HL-60 (cell line): Measurements from ENCODE around the gene LIN7A.

Experiments used
- DNase-seq, 2 experiments: peaks; one replicate each; pipeline ENCODE4 v3.0.0-alpha.2; 2010 to 2020; ENCODE audit warnings: low read depth in 1 of 2, low spot score in 1 of 2
- H3K27ac ChIP-seq: fragments of 250-450 bp; sonication (Bioruptor Pico); replicated peaks from 2 replicates; pipeline ENCODE4 v1.5.1; 2020; ENCODE audit warnings: mild to moderate bottlenecking, moderate library complexity
- H3K27me3 ChIP-seq: fragments of 250-450 bp; sonication (Bioruptor Pico); 2 replicates; pipeline ENCODE4 v1.5.1; 2021; ENCODE audit warnings: mild to moderate bottlenecking, moderate library complexity; ENCODE audit not compliant: insufficient read depth, poor library complexity, severe bottlenecking
- H3K4me3 ChIP-seq: replicated peaks from 2 replicates; pipeline ENCODE4 v1.5.1; 2011; ENCODE audit warnings: mild to moderate bottlenecking, control low read depth, low read length; ENCODE audit not compliant: insufficient read depth
- GABPA ChIP-seq: IDR thresholded peaks from 2 replicates; pipeline ENCODE4 v1.6.1; 2012; ENCODE audit warnings: low read depth
- POLR2AphosphoS5 ChIP-seq: IDR thresholded peaks from 2 replicates; pipeline ENCODE4 v1.6.1; 2012; ENCODE audit warnings: low read depth
- REST ChIP-seq: IDR thresholded peaks from 2 replicates; pipeline ENCODE4 v1.6.1; 2012; ENCODE audit warnings: low read depth; ENCODE audit not compliant: insufficient replicate concordance
- SPI1 ChIP-seq: IDR thresholded peaks from 2 replicates; pipeline ENCODE4 v1.6.1; 2012; ENCODE audit warnings: low read depth, mild to moderate bottlenecking, borderline replicate concordance
- TF ChIP-seq, protein P1 (sequence below): IDR thresholded peaks from one replicate; pipeline ENCODE4 v1.5.1; 2011; ENCODE audit warnings: low read length, control low read depth, inconsistent platforms; ENCODE audit not compliant: insufficient read depth

Gene LIN7A

DNA sequence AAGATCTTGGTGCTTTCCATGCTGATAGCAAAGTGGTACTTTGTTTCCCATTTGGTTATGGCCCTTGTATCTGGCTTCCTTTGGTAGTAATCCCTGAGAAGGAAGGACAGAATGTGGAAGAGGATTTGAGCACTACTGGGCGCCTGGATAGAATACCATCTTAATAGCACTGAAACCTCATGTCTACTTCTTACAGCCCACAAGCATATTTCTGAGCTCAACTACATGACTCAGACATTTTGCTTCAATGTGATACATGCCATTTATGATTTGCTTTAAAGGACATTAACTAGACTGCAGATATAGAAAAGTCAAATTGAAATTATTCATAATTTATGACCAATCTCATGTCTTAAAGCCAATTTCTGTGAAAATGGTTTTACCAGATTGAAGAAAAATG, 80.4 kb downstream of the LIN7A start:
- no peak overlapping the region for H3K27ac ChIP-seq
- DNase-seq, result no peak
- no peak overlapping the region for H3K4me3 ChIP-seq
- no peaks in the 10 kb centered on the region for H3K27me3 ChIP-seq
- TF ChIP-seq SPI1 (no peak), REST (no peak), POLR2AphosphoS5 (no peak)
- TF ChIP-seq, protein P1, sequence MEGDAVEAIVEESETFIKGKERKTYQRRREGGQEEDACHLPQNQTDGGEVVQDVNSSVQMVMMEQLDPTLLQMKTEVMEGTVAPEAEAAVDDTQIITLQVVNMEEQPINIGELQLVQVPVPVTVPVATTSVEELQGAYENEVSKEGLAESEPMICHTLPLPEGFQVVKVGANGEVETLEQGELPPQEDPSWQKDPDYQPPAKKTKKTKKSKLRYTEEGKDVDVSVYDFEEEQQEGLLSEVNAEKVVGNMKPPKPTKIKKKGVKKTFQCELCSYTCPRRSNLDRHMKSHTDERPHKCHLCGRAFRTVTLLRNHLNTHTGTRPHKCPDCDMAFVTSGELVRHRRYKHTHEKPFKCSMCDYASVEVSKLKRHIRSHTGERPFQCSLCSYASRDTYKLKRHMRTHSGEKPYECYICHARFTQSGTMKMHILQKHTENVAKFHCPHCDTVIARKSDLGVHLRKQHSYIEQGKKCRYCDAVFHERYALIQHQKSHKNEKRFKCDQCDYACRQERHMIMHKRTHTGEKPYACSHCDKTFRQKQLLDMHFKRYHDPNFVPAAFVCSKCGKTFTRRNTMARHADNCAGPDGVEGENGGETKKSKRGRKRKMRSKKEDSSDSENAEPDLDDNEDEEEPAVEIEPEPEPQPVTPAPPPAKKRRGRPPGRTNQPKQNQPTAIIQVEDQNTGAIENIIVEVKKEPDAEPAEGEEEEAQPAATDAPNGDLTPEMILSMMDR, result no peak

GRCh38 chr12:80849337-80849736, 88.4 kb downstream of the LIN7A start:
- Histone ChIP-seq H3K27ac (no peak overlapping the region), H3K4me3 (no peak overlapping the region), H3K27me3 (no peaks in the 10 kb centered on the region)
- TF ChIP-seq, protein P1, result no peak
- TF ChIP-seq GABPA (no peak), POLR2AphosphoS5 (no peak), SPI1 (no peak), REST (no peak)
- DNase-seq, result no peak

DNA sequence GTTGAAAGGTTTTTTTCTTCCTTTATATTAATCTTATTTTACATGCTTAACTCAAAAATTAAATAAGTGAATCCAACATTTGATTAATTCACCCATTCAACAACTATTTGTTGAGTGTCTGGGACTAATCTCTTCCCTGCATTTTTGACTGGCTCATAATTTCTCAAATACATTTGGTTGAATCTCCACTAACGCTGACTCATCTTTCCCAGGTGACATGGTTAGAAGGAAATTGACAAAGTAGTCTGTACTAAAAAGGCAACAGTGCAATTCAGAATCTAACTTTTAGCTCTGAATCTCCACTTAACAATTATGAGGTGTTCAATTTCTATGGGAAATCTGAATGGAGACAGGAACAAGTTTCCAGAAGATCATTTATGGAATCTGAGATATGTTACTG, 88.9 kb downstream of the LIN7A start:
- TF ChIP-seq, protein P1, result no peak
- TF ChIP-seq REST, result no peak
- no peak for TF ChIP-seq SPI1
- no peak for TF ChIP-seq GABPA
- no peak for TF ChIP-seq POLR2AphosphoS5
- DNase-seq, result no peak
- Histone ChIP-seq H3K27me3 (no peaks in the 10 kb centered on the region), H3K4me3 (no peak overlapping the region), H3K27ac (no peak overlapping the region)
